GM13977 (cell line): ENCODE measurements around the gene TTC39A.

Experiments used
- DNase-seq: peaks from one replicate; pipeline ENCODE4 v3.0.0; 2012; ENCODE audit warnings: low spot score
- in situ Hi-C: fragments of 300-500 bp; cut with MboI; formaldehyde crosslinking; loops from one replicate; pipeline ENCODE4 v1.12.0; 2022; ENCODE audit warnings: low sequenced_read_pairs, low pct_unique_long_range_greater_than_20kb, mixed read lengths, inconsistent platforms; ENCODE audit not compliant: unreplicated experiment
- TF ChIP-seq, protein P1 (sequence below): IDR thresholded peaks from 2 replicates; pipeline ENCODE4 v1.5.1; 2012; ENCODE audit warnings: mild to moderate bottlenecking, control low read depth; ENCODE audit not compliant: insufficient read depth; ENCODE audit errors: extremely low read depth, missing control alignments

The TTC39A gene

GRCh38 chr1:51347398-51348146, 17.2 kb upstream of the TTC39A start:
- no peak for DNase-seq
- in situ Hi-C loops: no loop called here
- TF ChIP-seq, protein P1, sequence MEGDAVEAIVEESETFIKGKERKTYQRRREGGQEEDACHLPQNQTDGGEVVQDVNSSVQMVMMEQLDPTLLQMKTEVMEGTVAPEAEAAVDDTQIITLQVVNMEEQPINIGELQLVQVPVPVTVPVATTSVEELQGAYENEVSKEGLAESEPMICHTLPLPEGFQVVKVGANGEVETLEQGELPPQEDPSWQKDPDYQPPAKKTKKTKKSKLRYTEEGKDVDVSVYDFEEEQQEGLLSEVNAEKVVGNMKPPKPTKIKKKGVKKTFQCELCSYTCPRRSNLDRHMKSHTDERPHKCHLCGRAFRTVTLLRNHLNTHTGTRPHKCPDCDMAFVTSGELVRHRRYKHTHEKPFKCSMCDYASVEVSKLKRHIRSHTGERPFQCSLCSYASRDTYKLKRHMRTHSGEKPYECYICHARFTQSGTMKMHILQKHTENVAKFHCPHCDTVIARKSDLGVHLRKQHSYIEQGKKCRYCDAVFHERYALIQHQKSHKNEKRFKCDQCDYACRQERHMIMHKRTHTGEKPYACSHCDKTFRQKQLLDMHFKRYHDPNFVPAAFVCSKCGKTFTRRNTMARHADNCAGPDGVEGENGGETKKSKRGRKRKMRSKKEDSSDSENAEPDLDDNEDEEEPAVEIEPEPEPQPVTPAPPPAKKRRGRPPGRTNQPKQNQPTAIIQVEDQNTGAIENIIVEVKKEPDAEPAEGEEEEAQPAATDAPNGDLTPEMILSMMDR: no peak

GRCh38 chr1:51346086-51346942, 16.0 kb upstream of the TTC39A start:
- TF ChIP-seq, protein P1: no peak
- DNase-seq: no peak
- in situ Hi-C loops: no loop called here

- no peak for DNase-seq
- TF ChIP-seq, protein P1: no peak
- in situ Hi-C loops: no loop called here
Measured at GRCh38 chr1:51345300-51345687, 14.9 kb upstream of the TTC39A start.

DNA sequence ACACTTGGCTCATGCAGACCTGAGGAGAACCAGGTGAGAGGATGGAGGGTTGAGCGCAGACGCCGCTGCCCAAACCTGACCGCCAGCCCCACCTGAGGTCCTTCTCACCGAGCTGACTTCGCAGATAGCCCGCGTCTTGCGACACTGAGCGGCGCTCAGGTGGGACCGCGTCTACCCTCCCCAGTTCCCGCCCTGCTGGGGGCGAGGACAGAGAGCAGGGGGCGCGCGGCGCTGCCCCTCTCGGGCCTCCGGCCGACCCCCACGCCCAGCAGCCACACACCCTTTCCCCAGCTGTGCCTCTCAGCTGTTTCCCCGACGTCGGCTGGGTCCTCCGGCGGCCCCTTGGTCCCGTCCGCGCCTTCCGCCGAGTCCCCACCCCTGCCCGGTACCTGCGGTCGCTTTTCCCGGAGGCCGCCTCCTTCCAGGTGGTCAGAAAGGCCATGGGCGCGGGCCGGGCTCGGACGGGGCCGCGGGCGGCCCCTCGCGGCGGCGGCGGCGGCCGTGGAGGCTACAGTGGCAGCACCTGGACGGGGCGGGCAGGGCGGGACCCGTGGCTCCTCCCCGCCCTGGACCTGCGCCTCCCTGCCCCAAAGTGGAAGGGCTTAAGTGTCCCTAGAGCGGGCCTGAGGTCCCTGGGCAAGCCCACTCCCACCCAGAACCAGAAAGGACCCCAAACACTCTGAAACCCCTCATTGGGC, 14.4 kb upstream of the TTC39A start:
- DNase-seq: no peak
- TF ChIP-seq, protein P1: peak; percentile 19
- in situ Hi-C loops: no loop called here

GRCh38 chr1:51344276-51344601, 13.9 kb upstream of the TTC39A start:
- TF ChIP-seq, protein P1: no peak
- in situ Hi-C loops: no loop called here
- DNase-seq: no peak

GRCh38 chr1:51343624-51344023, 13.3 kb upstream of the TTC39A start:
- TF ChIP-seq, protein P1: no peak
- in situ Hi-C loops: no loop called here
- no peak for DNase-seq
